NCI-H2196 treated with DMSO at 0.1 percent for 48 hours (cell line): Measurements from ENCODE around the gene PHKG1.
"Not testable (repeated sequence)": the region's sequence is repeated elsewhere in the genome, so short reads cannot be mapped to it uniquely, and the experiment has no call there.

ENCODE experiments used
- DNase-seq: peaks from one replicate; lab custom pipeline; 2025; ENCODE audit not compliant: unreplicated experiment; lab: John Stamatoyannopoulos, UW

Gene PHKG1

DNA sequence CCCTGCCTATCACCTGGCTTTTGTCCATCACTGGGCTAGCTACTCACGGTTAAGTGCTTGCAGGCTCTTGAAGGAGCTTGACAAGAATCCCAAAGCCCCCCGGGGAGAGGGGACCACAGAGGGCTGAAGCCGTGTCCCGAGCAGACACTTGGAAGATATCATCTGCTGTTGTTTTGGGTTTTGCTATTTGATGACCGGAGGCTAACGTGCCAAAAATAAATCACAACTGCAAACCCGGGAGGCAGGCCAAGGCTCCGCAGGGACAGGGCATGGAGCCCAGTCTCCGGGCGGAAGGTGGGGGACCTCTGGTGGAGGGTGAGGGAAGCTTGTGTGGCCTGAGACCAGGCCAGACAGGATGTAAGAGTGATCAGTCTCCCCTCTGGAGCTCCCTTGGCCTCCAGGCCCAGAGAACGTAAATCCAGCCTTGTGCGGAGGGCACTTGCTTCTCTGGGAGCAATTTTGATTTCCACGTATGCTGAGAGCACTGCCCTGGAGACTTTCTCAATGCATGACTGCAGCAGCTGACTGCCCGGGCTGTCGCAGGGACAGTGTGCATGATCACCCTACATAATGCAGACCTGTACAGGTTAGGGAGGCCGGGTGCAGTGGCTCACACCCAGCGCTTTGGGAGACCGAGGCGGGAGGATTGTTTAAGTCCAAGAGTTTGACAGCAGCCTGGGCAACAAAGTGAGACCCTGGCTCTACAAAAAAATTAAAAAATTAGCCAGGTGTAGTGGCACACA, at the start of gene PHKG1:
Gene PHKG1, minus strand, starts transcription at position 164 of the 743 bp plus-strand sequence. CDS start 4,011 bp downstream, outside the sequence.
- peak; percentile 89 for DNase-seq

DNA sequence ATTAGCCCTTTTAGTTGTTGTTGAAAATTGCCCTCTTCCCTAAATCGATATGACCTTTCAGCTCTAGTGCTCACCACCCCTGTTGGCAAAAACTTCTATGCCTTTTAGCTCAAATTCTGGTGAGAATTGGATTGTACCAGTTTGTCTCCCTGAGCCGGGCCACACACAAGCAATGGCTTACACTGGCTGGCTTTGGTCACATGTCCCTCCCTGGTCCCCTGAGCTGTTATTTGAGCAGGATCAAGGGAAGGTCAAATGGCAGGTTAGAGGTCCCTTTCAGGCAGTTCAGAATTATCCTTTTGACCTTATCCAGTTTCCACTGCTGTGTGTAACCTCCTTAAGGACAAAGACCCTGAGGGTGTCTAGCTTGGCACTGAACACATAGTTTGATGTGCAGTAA, 38.3 kb upstream of the PHKG1 start:
- DNase-seq, result not testable (repeated sequence)

DNA sequence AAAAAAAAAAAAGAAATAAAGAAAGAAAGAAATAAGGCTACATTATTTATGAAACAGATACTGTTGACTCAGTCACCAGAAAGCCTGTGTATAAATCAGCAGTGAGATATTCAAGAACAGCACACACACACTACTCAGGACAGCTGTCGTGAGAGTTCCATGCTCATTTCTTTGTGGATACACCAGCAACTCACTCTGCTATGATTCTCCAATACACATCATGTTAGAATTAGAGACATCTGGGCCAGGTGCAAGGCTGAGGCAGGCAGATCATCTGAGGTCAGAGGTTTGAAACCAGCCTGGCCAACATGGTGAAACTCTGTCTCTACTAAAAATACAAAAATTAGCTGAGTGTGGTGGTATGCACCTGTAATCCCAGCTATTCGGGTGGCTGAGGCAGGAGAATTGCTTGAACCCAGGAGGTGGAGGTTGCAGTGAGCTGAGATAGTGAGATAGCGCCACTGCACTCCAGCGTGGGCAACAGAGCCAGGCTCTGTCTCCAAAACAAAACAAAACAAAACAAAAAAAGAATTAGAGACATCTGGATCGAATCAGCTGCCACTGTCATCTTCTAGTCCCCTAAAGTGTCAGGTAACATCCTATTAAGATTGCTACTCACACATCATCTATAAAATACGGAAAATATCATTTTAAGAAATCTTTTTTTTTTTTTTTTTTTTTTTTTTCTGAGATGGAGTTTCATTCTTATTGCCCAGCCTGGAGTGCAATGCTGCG, 34.7 kb upstream of the PHKG1 start:
- no peak for DNase-seq

DNA sequence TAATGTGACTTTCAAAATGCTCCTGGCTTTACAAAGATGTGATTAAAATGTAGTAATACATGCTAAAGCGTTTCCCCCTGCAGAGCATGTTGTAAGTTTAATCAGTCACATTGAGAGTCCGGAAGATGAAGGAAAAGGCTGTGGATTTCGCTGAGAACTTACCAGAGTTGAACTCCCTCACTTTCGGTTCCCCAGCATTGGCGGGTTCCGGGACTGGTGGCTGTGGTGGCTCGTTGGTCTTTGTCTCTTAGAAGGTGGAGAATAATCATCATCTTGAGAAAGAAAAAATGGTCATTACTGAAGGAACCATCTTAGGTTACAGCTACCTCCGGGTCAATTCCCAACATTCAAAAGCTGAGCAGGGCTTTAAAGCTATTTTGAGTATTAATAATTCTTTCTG, 33.1 kb upstream of the PHKG1 start:
- no peak for DNase-seq

DNA sequence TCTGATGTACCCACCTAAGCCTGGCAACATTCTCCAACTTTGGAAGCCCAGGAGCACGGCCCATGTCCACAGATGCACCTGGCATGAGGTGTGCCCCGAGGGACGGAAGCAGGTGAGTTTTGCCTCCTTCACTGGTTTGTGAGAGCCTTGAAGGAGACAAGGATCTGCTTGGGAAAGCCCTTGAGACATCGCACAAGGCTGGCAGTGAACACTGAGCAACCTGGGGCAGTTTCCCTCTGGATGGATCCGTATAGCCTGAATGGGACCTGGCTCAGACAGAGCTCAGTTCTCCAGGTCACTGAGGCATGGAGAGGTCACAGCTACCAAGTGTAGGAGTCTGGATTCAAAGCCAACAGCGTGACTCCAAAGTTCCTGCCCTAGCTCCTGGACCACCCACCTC, 32.2 kb upstream of the PHKG1 start:
- DNase-seq, result no peak

DNA sequence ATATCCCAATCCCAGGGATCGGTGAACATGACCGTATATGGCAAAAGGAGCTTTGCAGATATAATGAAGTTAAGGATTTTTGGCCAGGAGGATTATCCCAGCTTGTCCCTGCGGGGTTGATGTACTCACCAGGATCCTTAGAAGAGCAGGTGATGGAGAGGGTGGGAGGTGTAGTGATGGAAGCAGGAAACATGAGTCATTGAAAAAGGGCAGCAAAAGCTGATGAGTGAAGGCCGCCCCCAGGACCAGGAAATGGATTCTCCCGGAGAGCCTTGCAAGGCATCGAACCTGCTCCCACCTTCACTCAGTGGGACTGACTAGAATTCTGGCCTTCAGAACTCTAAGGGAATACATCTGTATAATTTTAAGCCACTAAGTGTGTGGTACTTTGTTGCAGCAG, 28.7 kb upstream of the PHKG1 start:
- no peak for DNase-seq

DNA sequence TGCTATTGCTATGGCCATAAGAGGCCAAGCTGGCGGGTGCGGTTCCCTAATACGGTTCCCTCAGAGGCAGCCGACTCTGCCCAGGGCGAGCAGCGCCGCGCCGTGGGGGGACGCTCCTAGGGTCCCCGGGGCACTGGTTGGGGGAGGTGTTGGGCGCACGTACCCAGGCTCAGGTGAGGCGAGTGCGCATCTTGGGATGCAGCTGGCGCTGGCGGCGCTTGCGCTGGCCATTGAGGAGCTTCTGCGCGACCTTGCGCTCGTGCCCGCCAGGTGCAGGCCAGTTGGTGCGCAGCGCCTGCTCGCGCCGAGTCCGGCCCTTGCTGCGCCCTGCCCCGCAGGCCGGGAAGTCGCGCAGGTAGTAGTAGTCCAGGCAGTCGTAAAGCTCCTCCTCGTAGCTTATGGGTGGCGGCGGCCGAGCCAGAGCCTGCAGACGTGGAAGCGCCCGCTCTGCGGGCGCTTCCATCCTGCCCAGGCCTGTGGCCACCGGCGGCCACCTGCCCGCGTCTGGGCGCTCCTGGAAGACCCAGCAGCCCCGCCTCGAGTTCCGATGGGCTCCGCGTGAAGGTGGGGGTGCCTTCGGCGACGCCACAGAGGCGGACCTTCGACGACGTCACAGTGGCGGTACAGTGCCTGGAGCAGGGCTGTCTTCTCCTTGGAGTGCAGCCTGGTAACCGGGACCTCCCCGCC, 23.2 kb upstream of the PHKG1 start, which contains the start of gene NUPR2:
Gene NUPR2, minus strand, starts transcription at position 566 of the 687 bp plus-strand sequence. Its CDS starts 103 bp downstream, at position 463.
- DNase-seq, result no peak

DNA sequence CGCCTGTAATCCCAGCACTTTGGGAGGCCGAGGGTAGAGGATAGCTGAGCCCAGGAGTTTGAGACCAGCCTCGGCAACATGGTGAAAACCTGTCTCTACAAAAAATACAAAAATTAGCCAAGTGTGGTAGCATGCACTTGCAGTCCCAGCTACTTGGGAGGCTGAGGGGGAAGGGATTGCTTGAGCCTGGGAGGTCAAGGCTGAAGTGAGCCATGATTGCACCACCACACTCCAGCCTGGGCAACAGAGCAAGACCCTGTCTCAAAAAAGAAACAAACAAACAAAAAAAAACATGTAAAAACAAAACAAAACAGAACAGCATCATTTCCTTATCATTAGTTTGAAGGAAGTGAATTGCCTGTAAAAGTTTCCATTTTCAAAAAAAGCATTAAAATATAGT, 19.5 kb upstream of the PHKG1 start:
- DNase-seq, result not testable (repeated sequence)

DNA sequence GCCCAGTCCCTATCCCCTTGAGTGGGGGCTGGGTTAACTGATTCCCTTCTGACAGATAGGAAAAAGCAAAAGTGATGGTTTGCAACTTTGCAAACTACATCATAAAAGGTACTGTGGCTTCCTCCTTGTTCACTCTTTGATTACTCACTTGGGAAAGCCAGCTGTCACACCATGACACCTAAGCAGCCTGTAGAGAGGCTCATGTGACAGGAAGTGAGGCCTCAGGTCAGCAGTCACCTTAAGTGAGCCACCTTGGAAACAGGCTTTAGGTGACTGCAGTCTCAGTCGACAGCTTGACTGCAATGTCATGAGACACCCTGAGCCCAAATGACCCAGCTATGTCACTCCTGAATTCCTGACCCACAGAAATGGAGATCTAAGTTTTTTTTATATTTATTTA, 17.9 kb upstream of the PHKG1 start:
- DNase-seq, result no peak

DNA sequence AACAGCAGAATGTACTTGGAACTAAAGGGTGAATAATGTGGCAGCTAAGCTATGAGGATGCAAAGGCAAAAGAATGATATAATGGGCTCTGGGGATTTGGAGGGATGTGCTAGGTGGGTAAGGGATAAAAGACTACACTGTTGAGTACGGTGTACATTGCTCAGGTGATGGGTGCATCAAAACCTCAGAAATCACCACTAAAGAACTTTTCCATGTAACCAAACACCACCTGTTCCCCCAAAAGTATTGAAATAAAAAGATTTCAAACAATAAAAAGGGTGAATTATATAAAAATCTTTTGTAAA, 15.2 kb upstream of the PHKG1 start:
- no peak for DNase-seq

DNA sequence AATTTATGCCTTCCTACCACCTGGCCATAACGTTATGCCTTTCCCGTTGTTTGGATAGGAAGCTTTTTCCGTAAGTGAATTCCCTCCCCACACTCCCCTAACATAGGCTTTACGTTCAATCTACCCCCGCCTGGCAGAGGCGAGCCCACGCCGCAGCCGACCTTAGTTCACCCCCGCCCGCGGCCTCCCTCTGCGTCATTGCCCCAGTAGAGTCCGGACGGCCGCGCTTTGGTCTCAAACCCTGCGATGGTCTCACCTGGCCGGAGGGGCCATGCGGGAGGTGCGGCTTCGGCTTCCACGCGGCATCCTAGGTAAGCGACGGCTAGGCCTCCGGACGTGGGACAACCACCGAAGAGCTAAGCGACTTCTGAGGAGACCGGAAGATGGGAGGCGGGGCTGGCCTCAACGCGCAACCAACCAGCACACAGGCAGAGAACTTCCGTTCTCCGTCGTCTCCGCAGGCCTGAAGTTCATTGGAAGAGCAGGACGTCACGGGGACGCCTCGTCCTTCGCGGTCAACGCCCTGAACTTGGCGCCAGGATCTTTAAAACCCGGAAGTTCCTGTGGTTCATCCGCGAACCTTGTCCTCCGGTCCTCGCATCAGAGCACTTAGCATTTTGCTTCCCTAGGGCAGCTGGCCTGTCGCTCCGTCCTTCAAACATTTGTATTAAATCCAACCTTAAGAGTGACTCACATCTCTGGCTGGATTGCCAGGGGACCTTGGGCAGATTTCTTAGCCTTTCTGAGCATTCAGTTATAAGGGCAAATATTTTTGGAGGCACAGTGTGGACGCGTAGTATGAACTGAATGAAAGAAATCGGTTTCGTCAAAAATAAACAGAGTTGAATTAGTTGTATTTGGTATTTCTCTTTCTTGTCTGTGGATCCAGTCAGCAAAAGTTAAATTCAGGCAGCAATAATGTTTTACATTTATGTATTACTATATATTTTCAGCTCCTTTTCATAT, 13.6 kb upstream of the PHKG1 start, which contains the start of gene CHCHD2:
Gene CHCHD2, minus strand, starts transcription at position 369 of the 966 bp plus-strand sequence. Its CDS starts 63 bp downstream, at position 306.
- DNase-seq, result peak; percentile 97

DNA sequence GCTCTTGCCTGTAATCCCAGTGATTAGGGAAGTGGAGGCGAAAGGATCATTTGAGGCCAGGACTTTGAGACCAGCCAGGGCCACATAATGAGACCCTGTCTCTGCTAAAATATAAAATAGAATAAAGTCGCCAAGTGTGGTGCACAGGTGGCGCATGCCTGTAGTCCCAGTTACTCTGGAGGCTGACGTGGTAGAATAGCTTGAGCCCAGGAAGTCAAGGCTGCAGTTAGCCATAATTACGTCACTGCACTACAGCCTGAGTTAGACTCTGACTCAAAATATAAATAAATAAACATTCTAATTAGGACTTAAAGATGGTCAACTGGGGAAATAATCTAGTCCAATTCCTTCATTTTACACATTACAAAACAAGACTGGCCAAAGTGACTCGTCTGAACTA, 12.8 kb upstream of the PHKG1 start:
- DNase-seq, result no peak

DNA sequence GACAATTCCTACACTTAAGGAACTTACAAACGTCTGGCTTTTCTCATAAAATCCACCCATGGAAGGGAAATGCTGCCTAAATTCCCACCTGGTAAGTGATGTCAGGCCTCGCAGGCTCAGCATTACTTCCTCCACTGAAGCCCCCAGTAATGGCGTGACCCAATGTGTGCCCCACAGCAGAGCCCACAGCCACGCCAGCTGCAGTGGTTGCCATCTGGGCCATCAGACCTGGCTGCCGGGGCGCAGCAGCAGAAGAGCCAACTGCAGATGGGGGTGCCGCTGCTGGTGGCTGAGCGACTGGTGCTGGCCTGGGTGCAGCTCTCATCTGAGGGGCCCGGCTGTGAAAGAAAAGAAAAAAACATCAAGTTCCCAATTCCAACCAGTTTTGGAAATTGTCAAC, 11.4 kb upstream of the PHKG1 start:
- DNase-seq, result not testable (repeated sequence)

DNA sequence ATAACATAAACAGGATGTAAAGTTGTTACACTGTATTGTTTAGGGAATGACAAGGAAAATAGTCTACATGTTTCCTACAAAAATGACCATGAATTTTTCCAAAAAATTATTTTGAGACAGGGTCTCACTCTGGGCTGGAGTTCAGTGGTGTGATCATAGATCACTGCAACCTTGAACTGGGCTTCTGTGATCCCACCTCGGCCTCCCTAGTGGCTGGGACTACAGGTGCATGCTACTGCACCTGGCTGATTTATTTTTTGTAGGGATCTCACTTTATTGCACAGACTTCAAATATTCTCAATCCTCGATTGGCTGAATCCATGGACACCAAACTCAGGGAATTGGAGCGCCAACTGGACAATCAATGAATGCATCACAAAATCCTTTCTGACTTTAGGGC, 6.9 kb upstream of the PHKG1 start:
- DNase-seq, result no peak

DNA sequence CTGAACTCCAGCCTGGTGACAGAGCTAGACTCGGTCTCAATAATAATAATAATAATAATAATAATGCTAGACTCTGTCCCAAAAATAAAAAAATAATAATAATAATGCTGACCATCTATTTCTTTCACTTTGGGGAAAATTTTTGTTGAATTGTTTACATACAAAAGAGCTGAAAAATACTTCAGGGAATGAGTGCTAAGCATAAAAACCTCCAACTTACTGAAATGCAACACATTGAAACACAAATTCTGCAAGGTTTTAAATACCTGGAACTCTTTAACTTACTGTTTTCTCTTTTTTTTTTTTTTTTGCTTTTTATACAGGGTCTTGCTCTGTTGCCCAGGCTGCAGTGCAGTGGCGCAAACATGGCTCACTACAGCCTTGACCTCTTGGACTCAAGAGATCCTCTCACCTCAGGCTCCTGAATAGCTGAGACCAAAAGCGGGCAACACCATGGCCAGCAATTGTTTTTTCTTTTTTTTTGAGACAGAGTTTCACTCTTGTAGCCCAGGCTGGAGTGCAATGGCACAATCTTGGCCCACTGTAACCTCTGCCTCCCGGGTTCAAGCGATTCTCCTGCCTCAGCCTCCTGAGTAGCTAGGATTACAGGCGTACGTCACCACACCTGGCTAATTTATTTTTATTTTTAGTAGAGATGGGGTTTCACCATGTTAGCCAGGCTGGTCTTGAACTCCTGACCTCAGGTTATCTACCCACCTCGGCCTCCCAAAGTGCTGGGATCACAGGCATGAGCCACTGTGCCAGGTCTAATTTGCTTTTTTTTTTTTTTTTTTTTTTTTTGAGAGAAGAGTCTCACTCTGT, 5.6 kb upstream of the PHKG1 start:
- DNase-seq, result not testable (repeated sequence)

DNA sequence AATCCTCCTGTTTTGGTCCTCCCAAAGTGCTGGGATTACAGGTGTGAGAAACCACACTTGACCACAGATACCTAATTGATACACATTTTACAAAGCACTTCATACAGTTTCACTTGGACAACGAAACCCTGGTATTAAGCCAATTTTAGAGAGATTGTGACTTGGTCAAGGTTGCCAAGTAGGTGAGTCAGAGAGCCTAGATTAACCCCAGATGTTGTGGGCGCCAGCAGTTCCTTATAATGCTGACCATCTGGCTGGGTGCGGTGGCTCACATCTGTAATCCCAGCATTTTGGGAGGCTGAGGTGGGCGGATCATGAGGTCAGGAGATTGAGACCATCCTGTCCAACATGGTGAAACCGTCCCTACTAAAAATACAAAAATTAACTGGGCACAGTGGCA, 4.9 kb upstream of the PHKG1 start:
- DNase-seq, result peak; percentile 80

DNA sequence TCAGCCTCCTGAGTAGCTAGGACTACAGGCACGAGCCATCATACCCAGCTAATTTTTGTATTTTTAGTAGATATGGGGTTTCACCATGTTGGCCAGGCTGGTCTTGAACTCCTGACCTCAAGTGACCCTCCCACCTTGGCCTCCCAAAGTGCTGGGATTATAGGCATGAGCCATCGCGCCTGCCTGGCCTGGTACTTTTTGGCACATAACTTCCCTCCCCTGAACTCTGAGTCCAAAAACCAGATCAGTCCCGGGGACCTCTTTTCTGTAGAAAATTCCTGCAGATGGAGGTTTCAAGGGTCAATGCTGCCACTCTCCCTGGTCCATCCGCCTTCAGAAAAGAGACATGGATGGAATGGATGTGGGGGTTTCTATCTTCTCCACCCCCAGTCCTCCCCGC, 364 bp downstream of the PHKG1 start:
- DNase-seq, result not testable (repeated sequence)

DNA sequence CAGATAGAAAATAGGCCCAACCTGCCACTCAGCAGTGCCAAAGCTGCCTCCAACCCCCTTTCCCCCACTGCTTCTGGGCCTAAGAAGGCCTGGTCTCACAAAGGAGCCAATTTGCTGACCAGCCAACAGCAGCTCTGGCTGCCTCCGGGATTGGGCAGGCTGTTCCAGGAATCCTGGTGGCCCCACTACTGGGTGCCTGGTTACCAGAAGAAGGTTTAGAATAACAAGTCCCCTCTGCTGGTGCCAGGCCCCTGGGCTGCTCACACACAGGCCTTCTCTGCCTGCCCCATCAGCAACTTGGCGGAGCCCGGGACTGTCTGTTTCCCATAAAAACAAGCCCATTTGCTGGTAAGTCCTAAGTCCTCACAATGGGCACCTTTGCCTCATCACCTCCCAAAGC, 1.2 kb downstream of the PHKG1 start:
- DNase-seq, result peak; percentile 36

DNA sequence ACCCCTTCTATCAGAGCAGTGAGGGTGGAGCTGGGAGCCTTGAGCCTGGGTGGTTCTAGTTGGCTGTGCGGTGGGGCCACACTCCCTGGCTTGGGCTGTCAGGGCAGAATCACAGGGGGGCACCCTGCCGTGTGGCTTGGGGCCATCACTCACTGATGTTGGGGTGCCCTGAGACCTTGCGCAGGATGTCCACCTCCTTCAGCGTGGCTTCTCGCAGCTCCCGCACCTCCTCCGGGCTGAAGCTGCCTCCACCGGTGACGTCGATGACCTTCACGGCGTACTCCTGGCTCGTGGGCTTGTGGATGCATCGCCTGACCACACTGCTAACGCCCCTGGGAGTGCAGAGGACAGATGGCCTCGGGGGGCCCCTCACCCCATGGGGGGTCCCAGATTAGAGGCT, 5.3 kb downstream of the PHKG1 start:
- DNase-seq, result no peak

DNA sequence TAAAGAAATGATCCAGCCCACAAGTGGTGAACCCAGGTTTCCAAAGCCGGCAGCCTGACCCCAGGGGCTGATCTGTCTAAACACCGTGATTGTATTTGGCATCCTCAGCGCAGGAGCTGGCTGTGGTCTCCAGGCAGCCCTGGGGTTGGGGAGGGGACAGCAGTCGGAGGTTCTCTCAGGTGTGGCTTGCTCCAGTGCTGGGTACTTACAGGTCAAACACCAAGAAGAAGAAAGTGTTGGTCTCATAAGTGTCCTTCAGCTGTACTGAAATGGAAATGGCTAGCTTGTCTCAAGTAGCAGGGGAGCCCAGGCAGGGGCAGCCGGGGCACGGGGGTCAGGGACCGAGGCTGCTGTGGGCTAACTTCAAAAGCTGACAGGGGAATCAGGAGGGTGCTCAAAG, 6.0 kb downstream of the PHKG1 start:
- DNase-seq, result no peak
